ENCODE data around the gene LSP1. TPM values are rescaled to one million over a fixed set of nuclear protein-coding genes. Genes with fewer than 3 reads are reported as not detected.
"Not testable (repeated sequence)": the region's sequence is repeated elsewhere in the genome, so short reads cannot be mapped to it uniquely, and the experiment has no call there.

LSP1 gene
- polyA plus RNA-seq, 4 donors = 4.5 to 45.1 (median 22.3) TPM

- H3K27ac ChIP-seq (ENCODE audit: low read depth in 1 of 3, low read length in 2 of 3); H3K4me1 ChIP-seq (ENCODE audit: control insufficient read depth in 3 of 3, insufficient read depth in 2 of 3, low read depth in 1 of 3, low read length in 2 of 3); H3K36me3 ChIP-seq (ENCODE audit: control insufficient read depth in 3 of 3, insufficient read depth in 2 of 3, low read depth in 1 of 3, low read length in 3 of 3); H3K4me3 ChIP-seq (ENCODE audit: low read depth in 1 of 3, low read length in 3 of 3); DNase-seq; H3K27me3 ChIP-seq (ENCODE audit: control insufficient read depth in 3 of 3, insufficient read depth in 3 of 3, low read length in 3 of 3); H3K9me3 ChIP-seq (ENCODE audit: control insufficient read depth in 2 of 2, insufficient read depth in 1 of 2, low read depth in 1 of 2, low read length in 1 of 2): not testable (repeated sequence)
- FAIRE-seq = peak; percentile 87
- WGBS, 3 donors = 82 to 93% (median 85%) methylated on average over 1 of the region's 1 CpG
These were observed 86.9 kb downstream of the LSP1 start for GRCh38 chr11:1939788-1940187.

Other genes starting within 250 kb of the LSP1 start
- not detected for gene KRTAP5-3, start 244.6 kb upstream of the LSP1 start, polyA plus RNA-seq
- gene KRTAP5-4, start 230.9 kb upstream of the LSP1 start, polyA plus RNA-seq = not detected
- under 1 TPM in 1 of 4 donors, not detected in 3; 0.65 TPM for gene KRTAP5-5, start 223.3 kb upstream of the LSP1 start, polyA plus RNA-seq
- gene KRTAP5-6, start 155.9 kb upstream of the LSP1 start, polyA plus RNA-seq = not detected
- under 1 TPM in 3 of 4 donors, not detected in 1; 0.32 to 0.54 (median 0.43) TPM for gene IFITM10, start 102.5 kb upstream of the LSP1 start, polyA plus RNA-seq
- 100 to 1,000 TPM; 537 to 799 (median 556) TPM for gene CTSD, start 89.2 kb upstream of the LSP1 start, polyA plus RNA-seq
- 10 to 100 TPM in 2 of 4 donors, 1 to 10 TPM in 2; 3.1 to 46.5 (median 24.2) TPM for gene SYT8, start 18.1 kb upstream of the LSP1 start, polyA plus RNA-seq
- gene TNNI2, start 14.1 kb upstream of the LSP1 start, polyA plus RNA-seq = 1 to 10 TPM in 3 of 4 donors, under 1 TPM in 1; 0.49 to 8.9 (median 8.2) TPM
- under 1 TPM in 2 of 4 donors, not detected in 2; 0.01 to 0.49 TPM for gene PRR33, start 38.8 kb downstream of the LSP1 start, polyA plus RNA-seq
- gene TNNT3, start 66.6 kb downstream of the LSP1 start, polyA plus RNA-seq = 10 to 100 TPM in 1 of 4 donors, 1 to 10 TPM in 2, under 1 TPM in 1; 0.66 to 17.7 (median 4.4) TPM
- gene MRPL23, start 94.2 kb downstream of the LSP1 start, polyA plus RNA-seq = 100 to 1,000 TPM in 3 of 4 donors, 10 to 100 TPM in 1; 78.6 to 210 (median 139) TPM
- 1,000 to 10,000 TPM in 1 of 4 donors, 10 to 100 TPM in 3; 18.9 to 3,336 (median 28.3) TPM for gene H19, start 144.8 kb downstream of the LSP1 start, polyA plus RNA-seq

Data from small intestine (tissue), 7 donors.